A549 (cell line): Measurements from ENCODE around the gene MAFB.

ENCODE experiments used
- BHLHE40 ChIP-seq: IDR thresholded peaks from 2 replicates; pipeline ENCODE4 v1.6.1; 2012; ENCODE audit warnings: low read depth, low read length, inconsistent platforms
- FOXS1 ChIP-seq: fragments of 250-450 bp; sonication (Bioruptor Pico); IDR thresholded peaks from 2 replicates; pipeline ENCODE4 v1.5.0; 2020; ENCODE audit warnings: mild to moderate bottlenecking, moderate library complexity
- MYC ChIP-seq: IDR thresholded peaks from 2 replicates; pipeline ENCODE4 v1.6.1; 2012; ENCODE audit warnings: mild to moderate bottlenecking, inconsistent platforms, low read length, improper control_type of control experiment, borderline replicate concordance
- ZNF302 ChIP-seq: fragments of 250-450 bp; sonication (Bioruptor Pico); IDR thresholded peaks from 2 replicates; pipeline ENCODE4 v1.9.0; 2021; ENCODE audit warnings: inconsistent platforms, mild to moderate bottlenecking, moderate library complexity
- TF ChIP-seq, protein P1 (sequence below): fragments of >200 bp; sonication (Bioruptor Twin); formaldehyde crosslinking; IDR thresholded peaks from 3 replicates; pipeline ENCODE4 v1.5.1; 2016

GRCh38 chr20:40658509-40658908 is 30.5 kb downstream of the MAFB start:
- TF ChIP-seq FOXS1 (CRISPR knock-in tag) (no peak), ZNF302 (CRISPR knock-in tag) (no peak), MYC (no peak), BHLHE40 (no peak)
- TF ChIP-seq, protein P1, sequence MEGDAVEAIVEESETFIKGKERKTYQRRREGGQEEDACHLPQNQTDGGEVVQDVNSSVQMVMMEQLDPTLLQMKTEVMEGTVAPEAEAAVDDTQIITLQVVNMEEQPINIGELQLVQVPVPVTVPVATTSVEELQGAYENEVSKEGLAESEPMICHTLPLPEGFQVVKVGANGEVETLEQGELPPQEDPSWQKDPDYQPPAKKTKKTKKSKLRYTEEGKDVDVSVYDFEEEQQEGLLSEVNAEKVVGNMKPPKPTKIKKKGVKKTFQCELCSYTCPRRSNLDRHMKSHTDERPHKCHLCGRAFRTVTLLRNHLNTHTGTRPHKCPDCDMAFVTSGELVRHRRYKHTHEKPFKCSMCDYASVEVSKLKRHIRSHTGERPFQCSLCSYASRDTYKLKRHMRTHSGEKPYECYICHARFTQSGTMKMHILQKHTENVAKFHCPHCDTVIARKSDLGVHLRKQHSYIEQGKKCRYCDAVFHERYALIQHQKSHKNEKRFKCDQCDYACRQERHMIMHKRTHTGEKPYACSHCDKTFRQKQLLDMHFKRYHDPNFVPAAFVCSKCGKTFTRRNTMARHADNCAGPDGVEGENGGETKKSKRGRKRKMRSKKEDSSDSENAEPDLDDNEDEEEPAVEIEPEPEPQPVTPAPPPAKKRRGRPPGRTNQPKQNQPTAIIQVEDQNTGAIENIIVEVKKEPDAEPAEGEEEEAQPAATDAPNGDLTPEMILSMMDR, result no peak
